SK-N-MC (cell line): Measurements from ENCODE around the gene PCDHGB2.

Experiments
- EZH2 ChIP-seq: fragments of 200-600 bp; sonication (generic); IDR thresholded peaks from one replicate; pipeline ENCODE4 v1.6.1; 2017; ENCODE audit warnings: antibody characterized with exemption
- POLR2AphosphoS5 ChIP-seq: IDR thresholded peaks from 2 replicates; pipeline ENCODE4 v1.6.1; 2012; ENCODE audit warnings: mild to moderate bottlenecking, low read depth, low read length, borderline replicate concordance

GRCh38 chr5:141319699-141320098 lies 40.1 kb upstream of the PCDHGB2 start:
- TF ChIP-seq POLR2AphosphoS5 (no peak), EZH2 (no peak)
